Effector memory CD8-positive, alpha-beta T cell (primary cell): ENCODE measurements around the gene NECAB2.

Source experiments
- ATAC-seq: fragments of 150-1000 bp; cut with Tn5 transposase; replicated peaks from 2 replicates; pipeline ENCODE4 v1.10.0; 2021; ENCODE audit warnings: mild to moderate bottlenecking, moderate library complexity
- DNase-seq, 3 experiments: peaks; one replicate each; pipeline ENCODE4 v3.0.0; 2021
- H3K27ac Mint-ChIP-seq, 2 donors: one replicate each; pipeline ENCODE4 v1.8.0; 2022; ENCODE audit warnings: mild to moderate bottlenecking in 2 of 2, mixed read lengths in 2 of 2, moderate library complexity in 2 of 2
- H3K27me3 Mint-ChIP-seq, 2 donors: one replicate each; pipeline ENCODE4 v1.8.0; 2022; ENCODE audit warnings: mixed read lengths in 2 of 2
- H3K36me3 Mint-ChIP-seq: one replicate; pipeline ENCODE4 v1.8.0; 2022; ENCODE audit warnings: mild to moderate bottlenecking, moderate library complexity, mixed read lengths; ENCODE audit not compliant: insufficient read depth
- H3K4me1 Mint-ChIP-seq, 2 donors: one replicate each; pipeline ENCODE4 v1.8.0; 2022; ENCODE audit warnings: low read depth in 2 of 2, mixed read lengths in 2 of 2
- H3K4me3 Mint-ChIP-seq, 2 donors: one replicate each; pipeline ENCODE4 v1.8.0; 2022; ENCODE audit warnings: mild to moderate bottlenecking in 2 of 2, mixed read lengths in 2 of 2, moderate library complexity in 2 of 2
- H3K9me3 Mint-ChIP-seq, 2 donors: one replicate each; pipeline ENCODE4 v1.8.0; 2022; ENCODE audit warnings: mixed read lengths in 2 of 2

Gene NECAB2

GRCh38 chr16:84027625-84028024 is 59.6 kb downstream of the NECAB2 start:
- peaks cover 4 to 6% of the 10 kb centered on the region in 2 donors for H3K4me1 Mint-ChIP-seq
- ATAC-seq: no peak

GRCh38 chr16:84029297-84030047 is 61.4 kb downstream of the NECAB2 start:
- no peak for ATAC-seq
- H3K27me3 Mint-ChIP-seq: peaks cover 27 to 81% of the 10 kb centered on the region in 2 donors

More at GRCh38 chr16:84027625-84028024, 59.6 kb downstream of the NECAB2 start:
- Mint-ChIP-seq H3K4me3 (no peak overlapping the region), H3K27me3 (peaks cover 27 to 81% of the 10 kb centered on the region in 2 donors), H3K9me3 (no peaks in the 10 kb centered on the region), H3K27ac (no peak overlapping the region), H3K36me3 (no peaks in the 10 kb centered on the region)
- no peak for DNase-seq

GRCh38 chr16:84031556-84031955 is 63.5 kb downstream of the NECAB2 start:
- DNase-seq (no peak), ATAC-seq (no peak)
- H3K4me3 Mint-ChIP-seq: no peak overlapping the region
- H3K9me3 Mint-ChIP-seq: no peaks in the 10 kb centered on the region
- no peak overlapping the region for H3K27ac Mint-ChIP-seq
- peaks cover 22 to 64% of the 10 kb centered on the region in 2 donors for H3K27me3 Mint-ChIP-seq
- no peaks in the 10 kb centered on the region for H3K36me3 Mint-ChIP-seq
- peaks cover 4 to 6% of the 10 kb centered on the region in 2 donors for H3K4me1 Mint-ChIP-seq

More at GRCh38 chr16:84029297-84030047, 61.4 kb downstream of the NECAB2 start:
- Mint-ChIP-seq H3K4me3 (no peak overlapping the region), H3K27ac (no peak overlapping the region), H3K9me3 (no peaks in the 10 kb centered on the region), H3K36me3 (no peaks in the 10 kb centered on the region), H3K4me1 (peaks cover 4 to 6% of the 10 kb centered on the region in 2 donors)
- DNase-seq: no peak

DNA sequence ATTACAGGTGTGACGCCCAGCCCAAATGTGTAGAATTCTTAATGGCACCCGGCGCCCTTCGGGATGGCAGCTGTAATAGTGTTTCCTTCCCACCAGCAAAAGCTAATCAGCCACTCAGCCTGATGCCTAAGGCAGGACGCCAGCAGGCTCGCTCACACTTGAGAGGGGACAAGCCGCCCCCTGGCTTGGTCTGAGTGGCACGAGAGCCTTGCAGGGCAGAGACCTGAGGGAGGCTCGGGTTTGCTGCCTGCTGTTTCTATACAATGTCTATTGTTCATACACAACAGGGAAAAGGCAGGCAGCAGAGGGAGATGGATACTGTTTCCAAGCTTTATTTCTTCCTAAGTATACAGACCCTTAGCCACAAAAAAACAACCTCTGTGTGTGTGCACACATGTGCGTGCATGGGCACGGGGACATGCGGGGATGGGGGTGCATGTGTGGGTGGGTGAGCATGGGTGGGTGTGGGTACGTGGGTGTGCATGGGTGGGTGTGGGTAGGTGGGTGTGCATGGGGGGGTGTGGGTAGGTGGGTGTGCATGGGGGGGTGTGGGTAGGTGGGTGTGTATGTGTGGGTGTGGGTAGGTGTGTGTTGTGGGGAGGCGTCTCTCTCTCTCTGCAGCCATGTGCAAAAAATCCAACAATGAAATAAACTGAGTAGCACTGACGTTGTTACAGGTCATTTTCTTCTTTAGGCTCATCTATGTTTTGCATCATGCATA is 64.6 kb downstream of the NECAB2 start:
- H3K27me3 Mint-ChIP-seq: peaks cover 16 to 53% of the 10 kb centered on the region in 2 donors
- H3K27ac Mint-ChIP-seq: no peak overlapping the region
- peaks cover 4 to 6% of the 10 kb centered on the region in 2 donors for H3K4me1 Mint-ChIP-seq
- H3K4me3 Mint-ChIP-seq: no peak overlapping the region
- ATAC-seq (no peak), DNase-seq (no peak)
- no peaks in the 10 kb centered on the region for H3K36me3 Mint-ChIP-seq
- H3K9me3 Mint-ChIP-seq: no peaks in the 10 kb centered on the region

DNA sequence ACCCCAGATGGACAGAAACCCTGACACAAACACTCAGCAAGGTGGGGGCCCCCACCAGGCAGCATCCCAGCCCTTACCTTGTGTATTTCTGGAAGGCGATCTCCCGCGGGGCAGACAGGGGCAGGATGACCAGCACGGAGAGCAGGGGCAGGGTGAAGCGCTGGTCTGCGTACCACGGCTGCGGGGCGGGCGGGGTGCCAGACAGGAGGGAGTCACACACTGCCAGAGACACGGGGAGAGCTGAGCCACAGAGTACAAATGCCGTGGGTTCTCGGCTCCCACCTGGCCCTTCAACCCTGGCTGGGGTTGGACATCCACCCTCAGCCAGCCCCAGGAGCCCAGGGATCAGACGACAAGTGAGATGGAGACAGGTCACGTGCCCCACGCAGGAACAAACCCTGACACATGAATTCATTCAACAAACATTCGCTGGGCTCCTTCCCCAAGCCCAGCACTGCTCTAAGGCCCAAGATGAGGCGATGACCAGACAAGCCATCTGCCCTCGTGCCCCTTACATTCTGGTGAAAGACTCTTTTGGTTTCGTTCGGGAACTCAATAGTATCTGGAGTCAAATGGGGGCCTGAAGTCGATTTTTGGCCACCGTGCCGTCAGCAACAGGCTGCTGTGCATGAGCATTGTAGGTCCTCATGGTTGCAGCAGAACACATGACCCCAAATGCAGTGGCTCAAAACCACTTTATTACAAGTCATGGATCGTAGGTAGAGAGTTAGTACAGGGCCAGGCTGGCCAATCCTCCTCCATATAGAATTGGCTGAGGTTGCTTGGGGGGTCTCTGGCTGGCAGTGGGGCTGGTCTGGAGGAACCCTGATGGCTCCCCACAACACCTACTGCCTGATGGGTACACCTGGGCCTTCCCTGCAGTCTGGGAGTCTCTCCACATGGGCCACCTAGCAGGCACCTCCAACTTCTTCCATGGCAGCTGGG is 65.5 kb downstream of the NECAB2 start:
- Mint-ChIP-seq H3K27me3 (peaks cover 9 to 44% of the 10 kb centered on the region in 2 donors), H3K27ac (no peak overlapping the region), H3K4me1 (peaks cover 4 to 6% of the 10 kb centered on the region in 2 donors), H3K4me3 (no peak overlapping the region), H3K36me3 (no peaks in the 10 kb centered on the region), H3K9me3 (no peaks in the 10 kb centered on the region)
- DNase-seq (no peak), ATAC-seq (no peak)

DNA sequence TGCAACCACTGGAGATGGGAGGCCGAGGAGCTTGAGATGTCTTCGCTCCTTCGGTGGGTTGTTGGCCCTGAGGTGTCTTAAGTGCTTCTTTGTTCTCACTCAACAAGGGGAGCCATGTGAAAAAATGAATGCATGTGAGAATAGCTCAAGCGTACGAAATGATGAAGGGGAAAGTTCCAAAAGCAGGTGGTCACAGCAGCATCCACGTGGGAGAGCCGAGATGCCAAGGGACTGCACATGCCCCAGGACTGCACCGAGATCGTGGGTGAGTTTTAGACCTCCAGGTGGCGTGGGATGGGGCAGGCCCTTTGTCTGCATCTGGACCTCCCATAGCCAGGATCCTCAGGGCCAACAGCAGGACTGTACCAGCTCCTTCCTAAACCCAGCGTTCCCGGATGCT is 66.5 kb downstream of the NECAB2 start:
- Mint-ChIP-seq H3K4me3 (no peak overlapping the region), H3K36me3 (no peaks in the 10 kb centered on the region), H3K27ac (no peak overlapping the region), H3K9me3 (no peaks in the 10 kb centered on the region), H3K4me1 (peaks cover under 1% of the 10 kb centered on the region in 2 donors), H3K27me3 (peaks cover 9 to 35% of the 10 kb centered on the region in 2 donors)
- ATAC-seq (no peak), DNase-seq (no peak)

GRCh38 chr16:84036131-84036530 is 68.1 kb downstream of the NECAB2 start:
- Mint-ChIP-seq H3K36me3 (no peaks in the 10 kb centered on the region), H3K4me1 (no peaks in the 10 kb centered on the region), H3K9me3 (no peaks in the 10 kb centered on the region), H3K27ac (no peak overlapping the region), H3K27me3 (peaks cover 0 to 33% of the 10 kb centered on the region in 2 donors), H3K4me3 (no peak overlapping the region)
- DNase-seq (no peak), ATAC-seq (no peak)

DNA sequence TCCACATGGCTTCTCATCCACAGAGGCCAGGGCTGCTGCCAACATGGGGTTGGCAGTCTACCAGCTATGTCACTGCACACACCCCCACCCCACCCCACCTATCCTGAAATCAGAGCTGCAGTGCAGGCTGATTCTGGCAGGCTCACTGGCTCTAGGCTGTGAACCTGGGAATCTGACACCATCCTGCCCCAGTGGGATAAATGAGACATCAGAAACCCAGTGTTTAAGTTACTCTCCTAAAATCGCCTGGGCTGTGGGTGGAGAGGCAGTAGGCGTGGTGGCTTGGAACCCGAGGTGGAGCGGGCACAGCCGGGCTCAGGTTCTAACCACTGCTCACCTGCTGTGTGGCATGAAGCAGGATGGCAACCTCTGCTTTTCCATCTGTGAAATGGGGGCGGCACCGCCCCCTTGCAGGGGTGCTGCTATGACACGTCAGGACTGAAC is 69.0 kb downstream of the NECAB2 start:
- ATAC-seq: no peak
- no peak for DNase-seq
- no peak overlapping the region for H3K27ac Mint-ChIP-seq
- peaks cover 0 to 29% of the 10 kb centered on the region in 2 donors for H3K27me3 Mint-ChIP-seq
- no peaks in the 10 kb centered on the region for H3K4me1 Mint-ChIP-seq
- no peaks in the 10 kb centered on the region for H3K9me3 Mint-ChIP-seq
- no peaks in the 10 kb centered on the region for H3K36me3 Mint-ChIP-seq
- no peak overlapping the region for H3K4me3 Mint-ChIP-seq

DNA sequence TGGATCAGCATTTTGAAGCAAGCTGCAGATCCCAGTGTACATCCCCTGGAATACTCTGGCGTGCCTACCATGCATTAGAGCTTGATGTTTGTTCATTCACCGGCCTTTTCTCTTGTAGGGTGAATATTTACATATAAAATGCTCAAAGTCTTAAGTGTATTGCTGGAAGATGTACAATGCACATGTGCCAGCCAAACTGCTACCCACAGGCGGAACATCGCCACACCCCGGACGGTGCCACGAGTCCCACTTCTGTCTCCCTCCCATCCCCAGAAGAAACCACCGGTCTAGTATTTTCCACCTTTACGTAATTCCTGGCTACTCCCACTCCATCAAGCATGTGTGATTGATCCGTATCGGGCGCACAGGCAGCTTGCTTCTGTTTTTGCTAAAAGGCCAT is 70.4 kb downstream of the NECAB2 start:
- H3K27ac Mint-ChIP-seq: no peak overlapping the region
- peaks cover 0 to 2% of the 10 kb centered on the region in 2 donors for H3K4me1 Mint-ChIP-seq
- H3K4me3 Mint-ChIP-seq: no peak overlapping the region
- DNase-seq (no peak), ATAC-seq (no peak)
- H3K36me3 Mint-ChIP-seq: no peaks in the 10 kb centered on the region
- peaks cover 3 to 33% of the 10 kb centered on the region in 2 donors for H3K27me3 Mint-ChIP-seq
- no peaks in the 10 kb centered on the region for H3K9me3 Mint-ChIP-seq

DNA sequence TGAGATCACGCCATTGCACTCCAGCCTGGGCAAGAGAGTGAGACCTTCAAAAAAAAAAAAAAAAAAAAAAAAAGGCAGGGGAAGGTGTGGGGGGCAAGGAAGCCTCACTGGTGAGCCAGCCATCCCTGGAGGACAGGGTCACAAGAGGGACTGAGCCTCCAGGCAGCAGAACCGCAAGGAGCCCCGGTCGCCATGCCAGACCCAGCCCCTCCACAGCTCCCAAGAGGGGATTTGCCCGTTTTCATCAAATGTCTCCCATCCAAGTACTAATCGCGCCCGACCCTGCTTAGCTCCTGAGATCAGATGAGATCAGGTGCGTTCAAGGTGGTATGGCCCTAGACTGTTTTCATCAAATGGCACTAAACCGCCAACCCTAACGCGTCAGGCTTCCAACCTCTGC is 71.7 kb downstream of the NECAB2 start:
- peaks cover 13 to 44% of the 10 kb centered on the region in 2 donors for H3K27me3 Mint-ChIP-seq
- ATAC-seq: no peak
- no peak overlapping the region for H3K4me3 Mint-ChIP-seq

DNA sequence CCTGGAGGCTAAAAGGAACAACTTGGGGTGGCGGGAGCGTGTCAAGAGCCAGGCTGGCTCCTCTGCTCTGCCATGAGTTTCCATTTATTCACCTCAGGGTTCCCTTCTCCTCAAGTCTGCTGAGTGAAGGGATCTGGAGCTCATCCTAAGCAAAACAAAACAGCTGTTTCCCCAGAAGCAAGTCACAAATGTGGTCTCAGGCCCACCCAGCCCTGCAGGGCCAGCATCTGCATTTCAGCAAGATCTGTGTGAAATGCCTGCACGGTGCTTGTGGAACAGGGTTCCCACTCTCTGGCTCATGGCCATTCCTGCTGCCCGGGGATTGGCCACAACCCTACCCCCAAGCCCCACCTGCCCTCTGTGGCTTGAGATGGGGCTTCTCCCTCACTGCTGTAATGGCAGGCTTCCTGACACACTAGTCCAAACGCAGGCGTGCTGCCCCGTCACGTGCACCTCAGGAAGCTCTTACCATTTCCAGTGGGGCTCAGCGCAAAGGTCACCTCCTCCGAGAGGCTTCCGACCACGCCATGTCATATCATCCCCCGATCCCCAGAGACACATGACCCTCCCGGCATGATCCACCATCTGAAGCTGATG is 72.3 kb downstream of the NECAB2 start:
- Mint-ChIP-seq H3K27ac (no peak overlapping the region), H3K36me3 (no peaks in the 10 kb centered on the region), H3K9me3 (no peaks in the 10 kb centered on the region), H3K27me3 (peaks cover 13 to 47% of the 10 kb centered on the region in 2 donors), H3K4me3 (no peak overlapping the region), H3K4me1 (peaks cover 0 to 6% of the 10 kb centered on the region in 2 donors)
- DNase-seq (no peak), ATAC-seq (no peak)

More for the DNA sequence above, 71.7 kb downstream of the NECAB2 start:
- peaks cover 0 to 6% of the 10 kb centered on the region in 2 donors for H3K4me1 Mint-ChIP-seq
- DNase-seq: no peak
- no peaks in the 10 kb centered on the region for H3K36me3 Mint-ChIP-seq
- no peaks in the 10 kb centered on the region for H3K9me3 Mint-ChIP-seq
- no peak overlapping the region for H3K27ac Mint-ChIP-seq

GRCh38 chr16:84040823-84041820 is 73.1 kb downstream of the NECAB2 start:
- H3K27me3 Mint-ChIP-seq: peaks cover 13 to 47% of the 10 kb centered on the region in 2 donors
- ATAC-seq: no peak

More at GRCh38 chr16:84040823-84041820, 73.1 kb downstream of the NECAB2 start:
- no peak overlapping the region for H3K27ac Mint-ChIP-seq
- H3K36me3 Mint-ChIP-seq: no peaks in the 10 kb centered on the region
- DNase-seq: no peak
- H3K9me3 Mint-ChIP-seq: no peaks in the 10 kb centered on the region
- H3K4me3 Mint-ChIP-seq: no peak overlapping the region
- peaks cover 0 to 6% of the 10 kb centered on the region in 2 donors for H3K4me1 Mint-ChIP-seq
